Measurements from ENCODE around the gene BPIFA2.

BPIFA2 gene

GRCh38 chr20:33203444-33203843, 35.5 kb downstream of the BPIFA2 start:
- DNase-seq, result no peak

DNA sequence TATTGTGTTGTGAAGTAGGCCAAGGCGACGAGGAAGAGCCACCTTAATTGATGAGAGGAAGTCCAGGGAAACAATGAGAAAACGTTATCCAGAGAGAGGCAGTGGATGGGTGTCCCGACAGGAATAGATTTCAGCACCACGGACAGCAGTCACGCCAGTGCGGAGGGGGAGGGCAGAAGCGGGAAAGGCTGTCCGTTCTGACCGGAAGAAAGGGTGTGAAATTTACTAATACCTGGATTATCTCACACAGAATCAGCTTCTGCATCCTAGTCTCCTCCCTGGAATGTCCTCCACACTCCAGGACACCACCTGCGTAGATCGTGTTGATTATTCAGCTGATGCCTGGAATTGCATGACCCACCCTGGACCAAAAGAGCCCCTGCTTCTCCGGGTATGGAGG, 41.8 kb downstream of the BPIFA2 start:
- no peak for DNase-seq

DNA sequence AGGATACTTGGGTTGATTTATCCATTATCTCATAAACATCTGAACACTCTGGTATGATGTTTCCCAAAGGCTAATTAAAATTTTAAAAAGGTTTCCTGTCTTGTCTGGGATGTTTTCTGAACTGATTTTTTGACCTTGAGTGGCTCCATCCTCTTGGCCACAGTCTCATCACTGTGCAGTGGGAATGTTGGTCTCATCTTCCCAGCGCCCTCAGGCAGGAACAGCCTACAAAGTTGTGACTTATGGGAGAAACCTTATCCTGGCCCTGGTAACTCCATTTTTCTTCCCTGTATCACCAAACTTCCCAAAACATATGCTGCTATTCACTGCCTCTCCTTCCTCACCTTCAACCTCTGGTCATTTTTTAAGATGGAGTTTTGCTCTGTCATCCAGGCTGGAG, 42.4 kb downstream of the BPIFA2 start:
- no peak for DNase-seq

GRCh38 chr20:33211817-33212424, 44.0 kb downstream of the BPIFA2 start:
- DNase-seq, result peak; percentile 5

DNA sequence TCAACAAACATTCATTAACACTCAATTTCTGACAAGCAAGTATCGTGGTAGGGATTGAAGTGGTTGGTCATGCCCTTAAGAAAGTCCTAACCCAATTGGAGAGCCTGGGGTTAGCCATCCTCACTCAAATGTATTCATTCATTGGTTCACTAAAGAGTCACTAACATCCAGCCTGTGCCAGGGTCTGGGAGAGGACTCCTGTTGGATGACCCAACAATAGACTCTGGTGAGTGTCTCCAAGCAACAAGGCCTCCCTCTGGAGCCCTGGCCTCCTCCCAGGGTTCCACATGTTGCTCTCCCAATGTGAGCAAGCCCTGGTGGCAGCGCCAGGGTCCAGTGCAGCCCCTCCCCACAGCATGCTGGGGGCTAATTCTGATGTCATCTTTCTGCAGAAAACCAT, 49.1 kb downstream of the BPIFA2 start, which contains the start of gene BPIFA3:
Gene BPIFA3, plus strand, starts transcription at position 301 of the 400 bp plus-strand sequence. CDS start 185 bp downstream, outside the sequence.
- DNase-seq, result no peak

DNA sequence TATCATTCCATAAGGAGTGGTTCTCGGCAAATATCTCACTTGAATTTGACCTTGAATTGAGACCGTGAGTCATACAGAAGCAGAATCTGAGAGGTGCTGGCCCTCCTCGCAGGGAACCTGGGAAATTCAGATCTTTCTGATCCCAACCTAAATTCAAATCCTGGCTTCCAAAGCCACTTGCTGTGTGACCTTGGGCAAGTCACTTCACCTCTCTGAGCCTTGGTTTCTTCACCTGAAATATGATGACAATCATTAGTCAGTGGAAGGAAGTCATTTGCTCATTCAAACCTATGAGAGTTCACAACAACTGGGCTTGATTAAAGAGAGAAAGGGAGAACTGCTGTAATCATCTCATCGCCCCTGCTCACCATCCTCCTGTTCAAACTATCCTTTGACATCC, 56.4 kb downstream of the BPIFA2 start:
- DNase-seq, result no peak

GRCh38 chr20:33229843-33230242, 61.9 kb downstream of the BPIFA2 start:
- DNase-seq, result no peak

Data from NCI-H446 treated with DMSO at 0.1 percent for 48 hours (cell line).